H1 (cell line): ENCODE measurements around the gene TAF1L.

Experiments used
- BRCA1 ChIP-seq: IDR thresholded peaks from 2 replicates; pipeline ENCODE4 v1.6.1; 2012; ENCODE audit warnings: low read depth, low read length, improper control_type of control experiment
- CHD2 ChIP-seq: IDR thresholded peaks from 2 replicates; pipeline ENCODE4 v1.6.1; 2012; ENCODE audit warnings: low read length, improper control_type of control experiment
- CREB1 ChIP-seq: IDR thresholded peaks from 2 replicates; pipeline ENCODE4 v1.6.1; 2012; ENCODE audit warnings: inconsistent platforms
- CTCF ChIP-seq, 3 experiments: IDR thresholded peaks; 1 replicate in 2 of 3; 2 replicates in 1 of 3; pipeline versions ENCODE4 v1.5.1 to v1.6.1; 2011; ENCODE audit warnings: low read length in 3 of 3, mild to moderate bottlenecking in 3 of 3, inconsistent platforms in 2 of 3, low read depth in 1 of 3, moderate library complexity in 1 of 3; ENCODE audit not compliant: insufficient read depth in 1 of 3; ENCODE audit errors: control extremely low read depth in 1 of 3
- SP1 ChIP-seq: IDR thresholded peaks from 2 replicates; pipeline ENCODE4 v1.6.1; 2011; ENCODE audit warnings: low read depth, low read length
- ZNF274 ChIP-seq: IDR thresholded peaks from 2 replicates; pipeline ENCODE4 v1.7.0; 2012; ENCODE audit warnings: low read length, borderline replicate concordance; ENCODE audit errors: extremely low read depth

GRCh38 chr9:32584784-32585183 is 50.7 kb downstream of the TAF1L start:
- TF ChIP-seq CREB1: no peak
- TF ChIP-seq ZNF274: no peak
- TF ChIP-seq SP1: no peak
- TF ChIP-seq CHD2: no peak
- no peak for TF ChIP-seq BRCA1
- no peak for TF ChIP-seq CTCF (IDR thresholded peaks at IDR 0.05; ENCODE audit: control extremely low read depth in 1 of 3, insufficient read depth in 1 of 3, low read depth in 1 of 3, low read length in 3 of 3)
